SK-N-MC (cell line): ENCODE measurements around the gene GPC6.

ENCODE experiments used
- EZH2 ChIP-seq: fragments of 200-600 bp; sonication (generic); IDR thresholded peaks from one replicate; pipeline ENCODE4 v1.6.1; 2017; ENCODE audit warnings: antibody characterized with exemption
- FOXP2 ChIP-seq: optimal IDR thresholded peaks from 2 replicates; pipeline ENCODE3; 2011; ENCODE audit warnings: mild to moderate bottlenecking, moderate library complexity; ENCODE audit not compliant: insufficient read depth; ENCODE audit errors: extremely low read length, control extremely low read depth
- POLR2AphosphoS5 ChIP-seq: IDR thresholded peaks from 2 replicates; pipeline ENCODE4 v1.6.1; 2012; ENCODE audit warnings: mild to moderate bottlenecking, low read depth, low read length, borderline replicate concordance

GRCh38 chr13:94061301-94061700, 834.7 kb downstream of the GPC6 start:
- TF ChIP-seq EZH2 (no peak), POLR2AphosphoS5 (no peak), FOXP2 (no peak)
